Activated CD4-positive, alpha-beta memory T cell treated with anti-CD3 and anti-CD28 coated beads for 36 hours (primary cell): Measurements from ENCODE around the gene IKBKE. TPM values are rescaled to one million over a fixed set of nuclear protein-coding genes. Genes with fewer than 3 reads are reported as not detected.

Experiments
- CTCF ChIA-PET: fragments of 350-600 bp; sonication (Branson Sonifier 250); formaldehyde crosslinking; loops from one replicate; lab custom pipeline; 2021; ENCODE audit warnings: antibody characterized with exemption, inconsistent platforms; lab: Charles Lee
- POLR2A ChIA-PET: fragments of 350-600 bp; sonication (Branson Sonifier 250); formaldehyde crosslinking; loops from one replicate; lab custom pipeline; 2021; ENCODE audit warnings: antibody characterized with exemption; lab: Charles Lee
- DNase-seq: peaks from one replicate; pipeline ENCODE4 v3.0.0-alpha.2; 2020
- H3K27ac Mint-ChIP-seq: one replicate; pipeline ENCODE4 v1.8.0; 2021; ENCODE audit warnings: mixed read lengths
- H3K27me3 Mint-ChIP-seq: one replicate; pipeline ENCODE4 v1.8.0; 2021; ENCODE audit warnings: mixed read lengths
- H3K36me3 Mint-ChIP-seq: one replicate; pipeline ENCODE4 v1.8.0; 2021; ENCODE audit warnings: mixed read lengths
- H3K4me1 Mint-ChIP-seq: one replicate; pipeline ENCODE4 v1.8.0; 2021; ENCODE audit warnings: low read depth, mixed read lengths
- H3K4me3 Mint-ChIP-seq: one replicate; pipeline ENCODE4 v1.8.0; 2021; ENCODE audit warnings: mild to moderate bottlenecking, mixed read lengths
- H3K9me3 Mint-ChIP-seq: one replicate; pipeline ENCODE4 v1.8.0; 2021; ENCODE audit warnings: mixed read lengths
- intact Hi-C: fragments of 100-400 bp; cut with micrococcal nuclease; formaldehyde crosslinking; loops from one replicate; pipeline ENCODE4 v1.15.1; 2023
- total RNA-seq, 2 experiments: library from RNA; stranded (reverse); gene quantifications; one replicate each; pipeline ENCODE4 v1.2.3, GENCODE V29; 2021

IKBKE gene
- total RNA-seq = 10 to 100 TPM; 18.4 to 19.4 TPM

- no peaks in the 10 kb centered on the region for H3K9me3 Mint-ChIP-seq
- no peaks in the 10 kb centered on the region for H3K27me3 Mint-ChIP-seq
- peaks cover 87% of the 10 kb centered on the region for H3K4me1 Mint-ChIP-seq
- peak; percentile 74 for DNase-seq
- ChIA-PET CTCF (interaction anchor here (0.6 to 6.0 kb wide), 22 partner anchors 10 to 759 kb away, joined by 3 to 70 read pairs (median 4); partner anchors contain the start of genes EIF2D and RASSF5), POLR2A (interaction anchor here (0.6 to 2.4 kb wide), 14 partner anchors 8 to 165 kb away, joined by 3 to 9 read pairs (median 4); partner anchors contain the start of genes EIF2D and RASSF5)
- intact Hi-C loops = loop anchor here (2.0 to 10.0 kb wide), 4 partner anchors 37 to 455 kb away; partner anchors contain the start of genes FCMR and RASSF5
- peak within 1 kb of the TSS; percentile 85 for H3K4me3 Mint-ChIP-seq
- H3K36me3 Mint-ChIP-seq = peaks cover 13% of the 10 kb centered on the region
- H3K27ac Mint-ChIP-seq = peak within 1 kb of the TSS; percentile 90
Observed at GRCh38 chr1:206469933-206470691, at the start of gene IKBKE. Gene IKBKE (plus strand): TSS chr1:206470476. CDS start chr1:206473228, 2,752 bp downstream.

GRCh38 chr1:206421616-206422340, 48.5 kb upstream of the IKBKE start:
- CTCF ChIA-PET = interaction anchor here (0.6 kb wide), 1 partner anchor 287 kb away, joined by 3 read pairs; no protein-coding TSS in a partner anchor
- Mint-ChIP-seq H3K27ac (no peak overlapping the region), H3K4me3 (no peak overlapping the region), H3K27me3 (no peaks in the 10 kb centered on the region), H3K9me3 (no peaks in the 10 kb centered on the region), H3K4me1 (peaks cover under 1% of the 10 kb centered on the region), H3K36me3 (peaks cover 19% of the 10 kb centered on the region)
- POLR2A ChIA-PET = no interaction called here
- DNase-seq = no peak
- intact Hi-C loops = no loop called here

GRCh38 chr1:206422525-206422924, 47.8 kb upstream of the IKBKE start:
- Mint-ChIP-seq H3K4me1 (peaks cover 1% of the 10 kb centered on the region), H3K36me3 (peaks cover 17% of the 10 kb centered on the region), H3K27ac (no peak overlapping the region), H3K4me3 (no peak overlapping the region), H3K27me3 (no peaks in the 10 kb centered on the region), H3K9me3 (no peaks in the 10 kb centered on the region)
- intact Hi-C loops = no loop called here
- POLR2A ChIA-PET = no interaction called here
- CTCF ChIA-PET = no interaction called here
- no peak for DNase-seq

- intact Hi-C loops = no loop called here
- H3K9me3 Mint-ChIP-seq = no peaks in the 10 kb centered on the region
- no peak overlapping the region for H3K27ac Mint-ChIP-seq
- peaks cover 5% of the 10 kb centered on the region for H3K4me1 Mint-ChIP-seq
- POLR2A ChIA-PET = no interaction called here
- CTCF ChIA-PET = no interaction called here
- no peak for DNase-seq
- H3K4me3 Mint-ChIP-seq = no peak overlapping the region
- no peaks in the 10 kb centered on the region for H3K27me3 Mint-ChIP-seq
- H3K36me3 Mint-ChIP-seq = peaks cover 11% of the 10 kb centered on the region
Observed at GRCh38 chr1:206427291-206427690, 43.0 kb upstream of the IKBKE start.

- no peak overlapping the region for H3K27ac Mint-ChIP-seq
- CTCF ChIA-PET = no interaction called here
- peaks cover 8% of the 10 kb centered on the region for H3K36me3 Mint-ChIP-seq
- H3K4me3 Mint-ChIP-seq = no peak overlapping the region
- intact Hi-C loops = no loop called here
- no peaks in the 10 kb centered on the region for H3K27me3 Mint-ChIP-seq
- no peak for DNase-seq
- no peaks in the 10 kb centered on the region for H3K9me3 Mint-ChIP-seq
- peaks cover 5% of the 10 kb centered on the region for H3K4me1 Mint-ChIP-seq
- POLR2A ChIA-PET = no interaction called here
Observed at GRCh38 chr1:206429421-206429820, 40.9 kb upstream of the IKBKE start.

GRCh38 chr1:206430031-206430983, 40.0 kb upstream of the IKBKE start:
- Mint-ChIP-seq H3K27me3 (no peaks in the 10 kb centered on the region), H3K9me3 (no peaks in the 10 kb centered on the region), H3K36me3 (peaks cover 8% of the 10 kb centered on the region), H3K27ac (no peak overlapping the region), H3K4me3 (no peak overlapping the region), H3K4me1 (peaks cover 5% of the 10 kb centered on the region)
- intact Hi-C loops = no loop called here
- ChIA-PET POLR2A (no interaction called here), CTCF (interaction anchor here (0.5 kb wide), 1 partner anchor 235 kb away, joined by 3 read pairs; no protein-coding TSS in a partner anchor)
- no peak for DNase-seq

GRCh38 chr1:206435445-206435844, 34.8 kb upstream of the IKBKE start:
- Mint-ChIP-seq H3K9me3 (no peaks in the 10 kb centered on the region), H3K4me1 (no peaks in the 10 kb centered on the region), H3K27me3 (no peaks in the 10 kb centered on the region), H3K4me3 (no peak overlapping the region), H3K27ac (no peak overlapping the region), H3K36me3 (peaks cover 13% of the 10 kb centered on the region)
- CTCF ChIA-PET = no interaction called here
- peak; percentile 11 for DNase-seq
- POLR2A ChIA-PET = no interaction called here
- intact Hi-C loops = no loop called here

- no peak overlapping the region for H3K27ac Mint-ChIP-seq
- CTCF ChIA-PET = no interaction called here
Observed at GRCh38 chr1:206438554-206438953, 31.7 kb upstream of the IKBKE start.

GRCh38 chr1:206439205-206439604, 31.1 kb upstream of the IKBKE start:
- ChIA-PET CTCF (no interaction called here), POLR2A (no interaction called here)
- DNase-seq = no peak
- H3K36me3 Mint-ChIP-seq = peaks cover 9% of the 10 kb centered on the region
- no peak overlapping the region for H3K27ac Mint-ChIP-seq
- H3K4me3 Mint-ChIP-seq = no peak overlapping the region
- H3K9me3 Mint-ChIP-seq = no peaks in the 10 kb centered on the region
- no peaks in the 10 kb centered on the region for H3K4me1 Mint-ChIP-seq
- intact Hi-C loops = no loop called here
- no peaks in the 10 kb centered on the region for H3K27me3 Mint-ChIP-seq

More at GRCh38 chr1:206438554-206438953, 31.7 kb upstream of the IKBKE start:
- no peak for DNase-seq
- intact Hi-C loops = no loop called here
- Mint-ChIP-seq H3K4me1 (no peaks in the 10 kb centered on the region), H3K27me3 (no peaks in the 10 kb centered on the region), H3K9me3 (no peaks in the 10 kb centered on the region), H3K36me3 (peaks cover 10% of the 10 kb centered on the region), H3K4me3 (no peak overlapping the region)
- POLR2A ChIA-PET = no interaction called here

GRCh38 chr1:206441336-206441967, 28.8 kb upstream of the IKBKE start:
- ChIA-PET CTCF (interaction anchor here (1.0 kb wide), 1 partner anchor 20 kb away, joined by 4 read pairs; no protein-coding TSS in a partner anchor), POLR2A (no interaction called here)
- H3K36me3 Mint-ChIP-seq = peaks cover 9% of the 10 kb centered on the region

GRCh38 chr1:206442101-206442500, 28.2 kb upstream of the IKBKE start:
- peak; percentile 29 for DNase-seq
- ChIA-PET CTCF (interaction anchor here (1.0 kb wide), 1 partner anchor 20 kb away, joined by 4 read pairs; no protein-coding TSS in a partner anchor), POLR2A (no interaction called here)
- no peaks in the 10 kb centered on the region for H3K9me3 Mint-ChIP-seq
- no peaks in the 10 kb centered on the region for H3K4me1 Mint-ChIP-seq
- no peak overlapping the region for H3K27ac Mint-ChIP-seq
- H3K36me3 Mint-ChIP-seq = peaks cover 13% of the 10 kb centered on the region
- H3K27me3 Mint-ChIP-seq = no peaks in the 10 kb centered on the region
- H3K4me3 Mint-ChIP-seq = no peak overlapping the region
- intact Hi-C loops = no loop called here

More at GRCh38 chr1:206441336-206441967, 28.8 kb upstream of the IKBKE start:
- Mint-ChIP-seq H3K27me3 (no peaks in the 10 kb centered on the region), H3K27ac (no peak overlapping the region), H3K4me3 (no peak overlapping the region), H3K4me1 (no peaks in the 10 kb centered on the region), H3K9me3 (no peaks in the 10 kb centered on the region)
- no peak for DNase-seq
- intact Hi-C loops = no loop called here
